ENCODE measurements around the gene RALBP1.

RALBP1 gene

GRCh38 chr18:9520666-9521065, 45.4 kb downstream of the RALBP1 start:
- peak; percentile 24 for DNase-seq (ENCODE audit: low read depth)
- in situ Hi-C loops (cut with HindIII; ENCODE audit: low sequenced_read_pairs) = no loop called here
- no peak for TF ChIP-seq CTCF (IDR thresholded peaks at IDR 0.05; ENCODE audit: low read depth, low read length, missing control alignments)
- no peak overlapping the region for H3K4me3 ChIP-seq (ENCODE audit: low read depth, low read length)

- in situ Hi-C loops (cut with HindIII; ENCODE audit: low sequenced_read_pairs) = no loop called here
- no peak for DNase-seq (ENCODE audit: low read depth)
- H3K4me3 ChIP-seq (ENCODE audit: low read depth, low read length) = no peak overlapping the region
- TF ChIP-seq CTCF (IDR thresholded peaks at IDR 0.05; ENCODE audit: low read depth, low read length, missing control alignments) = no peak
Observed at GRCh38 chr18:9521770-9522169, 46.5 kb downstream of the RALBP1 start.

- TF ChIP-seq CTCF (IDR thresholded peaks at IDR 0.05; ENCODE audit: low read depth, low read length, missing control alignments) = no peak
- no peak for DNase-seq (ENCODE audit: low read depth)
- in situ Hi-C loops (cut with HindIII; ENCODE audit: low sequenced_read_pairs) = no loop called here
- no peak overlapping the region for H3K4me3 ChIP-seq (ENCODE audit: low read depth, low read length)
Observed at GRCh38 chr18:9522952-9523351, 47.6 kb downstream of the RALBP1 start.

GRCh38 chr18:9526458-9526857, 51.1 kb downstream of the RALBP1 start:
- TF ChIP-seq CTCF (IDR thresholded peaks at IDR 0.05; ENCODE audit: low read depth, low read length, missing control alignments) = no peak
- DNase-seq (ENCODE audit: low read depth) = no peak
- in situ Hi-C loops (cut with HindIII; ENCODE audit: low sequenced_read_pairs) = no loop called here
- no peak overlapping the region for H3K4me3 ChIP-seq (ENCODE audit: low read depth, low read length)

- TF ChIP-seq CTCF (IDR thresholded peaks at IDR 0.05; ENCODE audit: low read depth, low read length, missing control alignments) = no peak
- no peak for DNase-seq (ENCODE audit: low read depth)
- H3K4me3 ChIP-seq (ENCODE audit: low read depth, low read length) = no peak overlapping the region
- in situ Hi-C loops (cut with HindIII; ENCODE audit: low sequenced_read_pairs) = no loop called here
Observed at GRCh38 chr18:9530226-9531009, 55.1 kb downstream of the RALBP1 start.

GRCh38 chr18:9531791-9532410, 56.6 kb downstream of the RALBP1 start:
- H3K4me3 ChIP-seq (ENCODE audit: low read depth, low read length) = no peak overlapping the region

More at GRCh38 chr18:9531791-9532410, 56.6 kb downstream of the RALBP1 start:
- in situ Hi-C loops (cut with HindIII; ENCODE audit: low sequenced_read_pairs) = no loop called here
- DNase-seq (ENCODE audit: low read depth) = no peak
- TF ChIP-seq CTCF (IDR thresholded peaks at IDR 0.05; ENCODE audit: low read depth, low read length, missing control alignments) = no peak

Data from astrocyte of the cerebellum (primary cell).